WTC11 (cell line): Measurements from ENCODE around the gene MRLN.

ENCODE experiments used
- CREM ChIP-seq: sonication (generic); formaldehyde crosslinking; IDR thresholded peaks from 2 replicates; pipeline ENCODE4 v1.8.1; 2022; ENCODE audit warnings: mild to moderate bottlenecking, missing genetic modification reagents, moderate library complexity
- FOXK1 ChIP-seq: sonication (generic); formaldehyde crosslinking; IDR thresholded peaks from 2 replicates; pipeline ENCODE4 v1.8.0; 2022; ENCODE audit warnings: mild to moderate bottlenecking, moderate library complexity, missing genetic modification reagents
- NFE2L1 ChIP-seq: sonication (generic); formaldehyde crosslinking; IDR thresholded peaks from 2 replicates; pipeline ENCODE4 v1.8.1; 2023; ENCODE audit warnings: missing genetic modification reagents
- ZNF138 ChIP-seq: sonication (generic); formaldehyde crosslinking; conservative IDR thresholded peaks from 2 replicates; pipeline ENCODE4 v1.8.1; 2022; ENCODE audit warnings: mild to moderate bottlenecking, moderate library complexity, missing genetic modification reagents
- TF ChIP-seq, protein P1 (sequence below): sonication (generic); formaldehyde crosslinking; conservative IDR thresholded peaks from 2 replicates; pipeline ENCODE4 v1.8.1; 2022; ENCODE audit warnings: mild to moderate bottlenecking, missing genetic modification reagents
- TF ChIP-seq, protein P2 (sequence below): fragments of 200-600 bp; IDR thresholded peaks from 2 replicates; pipeline ENCODE4 v1.8.0; 2022; ENCODE audit warnings: antibody characterized with exemption
- TF ChIP-seq, protein P3 (sequence below): sonication (generic); formaldehyde crosslinking; IDR thresholded peaks from 2 replicates; pipeline ENCODE4 v1.8.0; 2022; ENCODE audit warnings: mild to moderate bottlenecking, missing genetic modification reagents

DNA sequence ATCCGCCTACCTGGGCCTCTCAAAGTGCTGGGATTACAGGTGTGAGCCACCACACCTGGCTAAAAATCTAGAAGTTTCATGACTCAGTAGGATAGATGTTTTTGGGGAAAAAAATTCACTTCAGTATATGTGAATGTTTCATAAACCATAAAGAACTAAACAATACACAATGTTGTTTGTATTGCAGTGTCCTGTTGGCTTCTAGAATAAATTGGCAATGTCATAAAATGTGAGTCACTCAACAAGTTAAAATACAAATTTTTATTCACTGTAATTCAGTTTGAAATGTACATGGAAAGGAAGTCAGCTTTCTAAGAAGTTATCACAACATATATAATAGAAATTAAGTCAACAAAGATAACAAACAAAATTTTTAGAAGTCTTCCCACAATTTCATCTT, 16.5 kb downstream of the MRLN start:
- TF ChIP-seq NFE2L1 (CRISPR knock-in tag) (no peak), CREM (CRISPR knock-in tag) (no peak), ZNF138 (CRISPR knock-in tag) (no peak), FOXK1 (CRISPR knock-in tag) (no peak)
- TF ChIP-seq, protein P1, sequence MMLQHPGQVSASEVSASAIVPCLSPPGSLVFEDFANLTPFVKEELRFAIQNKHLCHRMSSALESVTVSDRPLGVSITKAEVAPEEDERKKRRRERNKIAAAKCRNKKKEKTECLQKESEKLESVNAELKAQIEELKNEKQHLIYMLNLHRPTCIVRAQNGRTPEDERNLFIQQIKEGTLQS (CRISPR knock-in tag), result no peak
- TF ChIP-seq, protein P2, sequence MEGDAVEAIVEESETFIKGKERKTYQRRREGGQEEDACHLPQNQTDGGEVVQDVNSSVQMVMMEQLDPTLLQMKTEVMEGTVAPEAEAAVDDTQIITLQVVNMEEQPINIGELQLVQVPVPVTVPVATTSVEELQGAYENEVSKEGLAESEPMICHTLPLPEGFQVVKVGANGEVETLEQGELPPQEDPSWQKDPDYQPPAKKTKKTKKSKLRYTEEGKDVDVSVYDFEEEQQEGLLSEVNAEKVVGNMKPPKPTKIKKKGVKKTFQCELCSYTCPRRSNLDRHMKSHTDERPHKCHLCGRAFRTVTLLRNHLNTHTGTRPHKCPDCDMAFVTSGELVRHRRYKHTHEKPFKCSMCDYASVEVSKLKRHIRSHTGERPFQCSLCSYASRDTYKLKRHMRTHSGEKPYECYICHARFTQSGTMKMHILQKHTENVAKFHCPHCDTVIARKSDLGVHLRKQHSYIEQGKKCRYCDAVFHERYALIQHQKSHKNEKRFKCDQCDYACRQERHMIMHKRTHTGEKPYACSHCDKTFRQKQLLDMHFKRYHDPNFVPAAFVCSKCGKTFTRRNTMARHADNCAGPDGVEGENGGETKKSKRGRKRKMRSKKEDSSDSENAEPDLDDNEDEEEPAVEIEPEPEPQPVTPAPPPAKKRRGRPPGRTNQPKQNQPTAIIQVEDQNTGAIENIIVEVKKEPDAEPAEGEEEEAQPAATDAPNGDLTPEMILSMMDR, result no peak
- TF ChIP-seq, protein P3, sequence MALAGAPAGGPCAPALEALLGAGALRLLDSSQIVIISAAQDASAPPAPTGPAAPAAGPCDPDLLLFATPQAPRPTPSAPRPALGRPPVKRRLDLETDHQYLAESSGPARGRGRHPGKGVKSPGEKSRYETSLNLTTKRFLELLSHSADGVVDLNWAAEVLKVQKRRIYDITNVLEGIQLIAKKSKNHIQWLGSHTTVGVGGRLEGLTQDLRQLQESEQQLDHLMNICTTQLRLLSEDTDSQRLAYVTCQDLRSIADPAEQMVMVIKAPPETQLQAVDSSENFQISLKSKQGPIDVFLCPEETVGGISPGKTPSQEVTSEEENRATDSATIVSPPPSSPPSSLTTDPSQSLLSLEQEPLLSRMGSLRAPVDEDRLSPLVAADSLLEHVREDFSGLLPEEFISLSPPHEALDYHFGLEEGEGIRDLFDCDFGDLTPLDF (CRISPR knock-in tag), result no peak
